ENCODE results near the gene ASIC3. TPM values are rescaled to one million over a fixed set of nuclear protein-coding genes. Genes with fewer than 3 reads are reported as not detected.

ASIC3 gene
- total and polyA plus RNA-seq, 2 donors (not counting 3 experiments of a cell fraction or from before 2014, with no cell fraction given), result 0.69 to 0.70 TPM

- Histone ChIP-seq H3K4me1 (ENCODE audit: control insufficient read depth, extremely low read depth, insufficient read depth, low read length) (peaks cover 10% of the 10 kb centered on the region), H4K20me1 (replicated peaks; ENCODE audit: control insufficient read depth, extremely low read depth, insufficient read depth, low read length) (no peaks in the 10 kb centered on the region), H3K4me3 (replicated peaks in 1 of 3; ENCODE audit: insufficient read depth in 1 of 3, low read depth in 1 of 3, low read length in 3 of 3) (no peak overlapping the region), H3K4me2 (ENCODE audit: insufficient read depth, low read length) (no peak overlapping the region), H3K9me3 (replicated peaks; ENCODE audit: control insufficient read depth, insufficient read depth, low read length) (no peaks in the 10 kb centered on the region), H3K27me3 (ENCODE audit: control insufficient read depth in 2 of 2, insufficient read depth in 2 of 2, low read length in 2 of 2) (no peaks in the 10 kb centered on the region), H3K36me3 (ENCODE audit: control insufficient read depth in 2 of 2, extremely low read depth in 1 of 2, insufficient read depth in 2 of 2, low read length in 2 of 2) (peaks cover 12 to 43% of the 10 kb centered on the region in 2 experiments), H3K79me2 (ENCODE audit: control insufficient read depth, insufficient read depth, low read length) (peaks cover 34% of the 10 kb centered on the region), H3K9me1 (replicated peaks; ENCODE audit: control insufficient read depth, extremely low read depth, insufficient read depth, low read length) (no peaks in the 10 kb centered on the region), H2AFZ (ENCODE audit: low read depth, low read length) (no peak overlapping the region), H3K27ac (ENCODE audit: insufficient read depth, low read depth, low read length) (no peak overlapping the region), H3K9ac (replicated peaks; ENCODE audit: extremely low read depth, insufficient read depth, low read length) (no peak overlapping the region)
- FAIRE-seq, result no peak
- ChIA-PET POLR2A (no interaction called here), CTCF (no interaction called here)
- no peak for DNase-seq (ENCODE audit: low read depth, low spot score)
- intact Hi-C loops (cut with micrococcal nuclease) (no loop called here), dilution Hi-C loops (cut with MboI; ENCODE audit: extremely low pct_ligation_motif_present, low sequenced_read_pairs) (no loop called here)
- BruUV-seq (replicated peaks), result TSS peak; percentile 4
- TF ChIP-seq FOS (IDR thresholded peaks at IDR 0.05; ENCODE audit: borderline replicate concordance, insufficient read depth, low read length) (no peak), POLR2AphosphoS5 (IDR thresholded peaks at IDR 0.05; ENCODE audit: insufficient read depth, low read depth, low read length) (no peak), POLR2A (IDR thresholded peaks at IDR 0.05; ENCODE audit: low read depth, low read length) (no peak), CTCF (IDR thresholded peaks at IDR 0.05; ENCODE audit: extremely low read depth in 1 of 2, insufficient read depth in 1 of 2, low read depth in 1 of 2, low read length in 2 of 2) (no peak), GATA2 (IDR thresholded peaks at IDR 0.05; ENCODE audit: insufficient read depth, insufficient read length, low read depth, low read length) (no peak), MYC (IDR thresholded peaks at IDR 0.05; ENCODE audit: low read depth, low read length) (no peak), JUN (IDR thresholded peaks at IDR 0.05; ENCODE audit: borderline replicate concordance, insufficient read depth, insufficient read length, low read depth) (no peak), MAX (IDR thresholded peaks at IDR 0.05; ENCODE audit: insufficient read depth, insufficient read length) (no peak)
These were observed 16.1 kb downstream of the ASIC3 start for GRCh38 chr7:151064454-151064853.

Measured in endothelial cell of umbilical vein (primary cell).